ENCODE data around the gene FUNDC1. TPM values are rescaled to one million over a fixed set of nuclear protein-coding genes. Genes with fewer than 3 reads are reported as not detected.
A peak's percentile ranks its signal among the peaks of the same experiment; 100 is the strongest.
"Not testable (repeated sequence)": the region's sequence is repeated elsewhere in the genome, so short reads cannot be mapped to it uniquely, and the experiment has no call there.

The FUNDC1 gene, protein sequence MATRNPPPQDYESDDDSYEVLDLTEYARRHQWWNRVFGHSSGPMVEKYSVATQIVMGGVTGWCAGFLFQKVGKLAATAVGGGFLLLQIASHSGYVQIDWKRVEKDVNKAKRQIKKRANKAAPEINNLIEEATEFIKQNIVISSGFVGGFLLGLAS
- total RNA-seq, result 10 to 100 TPM; 12.0 to 12.5 TPM
- polyA plus RNA-seq, result 26.9 TPM

DNA sequence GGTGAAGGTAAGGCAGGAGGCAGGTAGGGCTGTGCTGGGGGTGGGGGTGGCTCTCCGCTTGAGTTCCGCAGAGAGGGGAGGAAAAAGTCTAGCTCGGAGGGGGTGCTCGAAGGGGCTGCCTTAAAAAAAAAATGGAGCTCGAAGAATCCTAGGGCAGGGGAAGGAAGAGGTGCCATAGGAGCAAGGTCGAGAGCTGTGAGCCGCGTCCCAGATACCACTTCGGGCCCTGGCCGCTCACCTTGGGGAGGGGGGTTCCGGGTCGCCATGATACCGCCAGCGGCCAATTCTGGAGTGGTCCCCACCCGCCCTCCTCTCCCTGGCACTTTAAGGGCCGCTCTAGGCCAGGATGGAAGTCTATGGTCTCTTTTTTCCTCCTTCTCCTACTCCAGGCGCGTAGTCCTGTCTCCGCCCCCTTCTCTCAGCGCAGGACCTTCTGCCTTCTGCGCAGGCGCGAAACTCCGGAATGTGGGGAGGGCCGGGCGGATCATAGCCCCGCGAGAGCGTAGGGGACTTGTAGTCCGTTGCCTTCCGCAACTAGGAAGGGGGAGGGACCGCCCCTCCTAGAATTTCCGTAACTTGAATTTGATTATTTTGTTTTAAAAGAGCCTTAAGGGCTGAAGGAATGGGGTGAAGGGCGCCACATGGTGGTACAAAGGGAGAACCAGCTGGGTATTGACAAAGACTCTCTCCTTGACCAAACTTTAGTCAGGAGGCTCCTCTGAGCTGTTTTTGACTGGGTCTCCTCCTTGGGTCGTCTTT, at the start of gene FUNDC1:
TSS of gene FUNDC1 (minus strand) at position 293 of the 759 bp plus-strand sequence. CDS start at position 266, 27 bp downstream.
- Mint-ChIP-seq H3K4me3 (peak within 1 kb of the TSS; percentile 90 to 98 (median 93)), H3K4me1 (peaks cover 30 to 45% (median 42%) of the 10 kb centered on the region in 3 donors), H3K27me3 (no peaks in the 10 kb centered on the region), H3K36me3 (peaks cover 0 to 21% (median 0%) of the 10 kb centered on the region in 3 donors), H3K27ac (peak within 1 kb of the TSS; percentile 73 to 98 (median 94)), H3K9me3 (no peaks in the 10 kb centered on the region)
- CTCF ChIA-PET, result interaction anchor here (1.3 kb wide), 1 partner anchor 176 kb away, joined by 3 read pairs; no protein-coding TSS in a partner anchor
- Histone ChIP-seq H3K27ac (ENCODE audit: low read depth, low read length) (peak within 1 kb of the TSS; percentile 66), H3K4me1 (ENCODE audit: insufficient read depth, low read length) (peaks cover 12% of the 10 kb centered on the region), H3K9me3 (ENCODE audit: low read length) (no peaks in the 10 kb centered on the region), H3K36me3 (ENCODE audit: insufficient read depth, low read length) (no peaks in the 10 kb centered on the region), H3K27me3 (ENCODE audit: insufficient read depth, low read length, poor library complexity, severe bottlenecking) (no peaks in the 10 kb centered on the region), H3K4me3 (ENCODE audit: low read length) (peak within 1 kb of the TSS; percentile 74)
- POLR2A ChIA-PET, result no interaction called here
- DNase-seq, result peak; percentile 80 to 93 (median 89)

DNA sequence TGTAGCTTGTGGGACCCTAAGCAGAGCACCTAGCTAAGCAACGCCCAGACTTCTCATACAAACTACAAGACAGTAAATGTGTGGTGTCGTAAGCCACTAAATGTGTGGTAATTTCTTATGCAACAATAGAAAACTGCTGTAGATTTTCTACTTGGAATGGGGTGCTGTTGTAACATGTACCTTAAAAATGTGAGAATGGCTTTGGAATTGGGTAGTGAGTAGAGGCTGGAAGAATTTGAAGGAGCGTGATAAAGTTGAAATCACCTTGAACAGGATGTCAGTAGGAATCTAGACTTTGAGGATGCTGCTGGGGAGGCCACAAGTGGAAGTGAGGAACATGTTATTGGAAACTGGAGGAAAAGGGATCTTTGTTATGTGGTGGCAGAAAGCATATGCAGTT, 43.2 kb upstream of the FUNDC1 start:
- CTCF ChIA-PET, result no interaction called here
- Mint-ChIP-seq H3K4me3 (no peak overlapping the region), H3K36me3 (no peaks in the 10 kb centered on the region), H3K4me1 (no peaks in the 10 kb centered on the region), H3K27me3 (peaks cover 0 to 2% of the 10 kb centered on the region in 2 donors), H3K9me3 (peaks cover 0 to 2% (median 0%) of the 10 kb centered on the region in 5 donors), H3K27ac (no peak overlapping the region)
- no peaks in the 10 kb centered on the region for H3K4me1 ChIP-seq (ENCODE audit: insufficient read depth, low read length)
- H3K36me3 ChIP-seq (ENCODE audit: insufficient read depth, low read length), result no peaks in the 10 kb centered on the region
- H3K27ac ChIP-seq (ENCODE audit: low read depth, low read length), result no peak overlapping the region
- H3K4me3 ChIP-seq (ENCODE audit: low read length), result no peak overlapping the region
- H3K27me3 ChIP-seq (ENCODE audit: insufficient read depth, low read length, poor library complexity, severe bottlenecking), result no peaks in the 10 kb centered on the region
- DNase-seq, result no peak
- POLR2A ChIA-PET, result no interaction called here
- no peaks in the 10 kb centered on the region for H3K9me3 ChIP-seq (ENCODE audit: low read length)

DNA sequence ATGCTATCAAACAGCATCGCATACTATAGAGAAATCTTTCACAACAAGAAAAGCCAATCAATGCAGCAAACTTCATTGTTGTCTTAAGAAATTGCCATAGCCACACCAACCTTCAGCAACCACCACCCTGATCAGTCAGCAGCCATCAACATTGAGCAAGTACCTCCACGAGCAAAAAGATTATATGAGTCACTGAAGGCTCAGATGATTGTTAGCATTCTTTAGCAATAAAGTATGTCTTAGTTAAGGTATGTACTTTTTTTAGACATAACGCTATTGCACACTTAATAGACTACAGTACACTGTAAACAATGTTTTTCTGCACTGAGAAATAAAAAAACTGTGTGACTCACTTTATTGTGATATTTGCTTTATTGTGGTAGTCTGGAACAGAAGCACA, 37.8 kb upstream of the FUNDC1 start:
- Mint-ChIP-seq H3K9me3 (peaks cover 0 to 2% (median 0%) of the 10 kb centered on the region in 5 donors), H3K4me1 (no peaks in the 10 kb centered on the region), H3K4me3 (no peak overlapping the region), H3K27me3 (peaks cover 0 to 5% of the 10 kb centered on the region in 2 donors), H3K36me3 (no peaks in the 10 kb centered on the region), H3K27ac (no peak overlapping the region)
- POLR2A ChIA-PET, result no interaction called here
- Histone ChIP-seq H3K27me3 (ENCODE audit: insufficient read depth, low read length, poor library complexity, severe bottlenecking) (no peaks in the 10 kb centered on the region), H3K36me3 (ENCODE audit: insufficient read depth, low read length) (no peaks in the 10 kb centered on the region), H3K9me3 (ENCODE audit: low read length) (no peaks in the 10 kb centered on the region), H3K4me3 (ENCODE audit: low read length) (no peak overlapping the region), H3K27ac (ENCODE audit: low read depth, low read length) (no peak overlapping the region), H3K4me1 (ENCODE audit: insufficient read depth, low read length) (no peaks in the 10 kb centered on the region)
- CTCF ChIA-PET, result no interaction called here
- no peak for DNase-seq

DNA sequence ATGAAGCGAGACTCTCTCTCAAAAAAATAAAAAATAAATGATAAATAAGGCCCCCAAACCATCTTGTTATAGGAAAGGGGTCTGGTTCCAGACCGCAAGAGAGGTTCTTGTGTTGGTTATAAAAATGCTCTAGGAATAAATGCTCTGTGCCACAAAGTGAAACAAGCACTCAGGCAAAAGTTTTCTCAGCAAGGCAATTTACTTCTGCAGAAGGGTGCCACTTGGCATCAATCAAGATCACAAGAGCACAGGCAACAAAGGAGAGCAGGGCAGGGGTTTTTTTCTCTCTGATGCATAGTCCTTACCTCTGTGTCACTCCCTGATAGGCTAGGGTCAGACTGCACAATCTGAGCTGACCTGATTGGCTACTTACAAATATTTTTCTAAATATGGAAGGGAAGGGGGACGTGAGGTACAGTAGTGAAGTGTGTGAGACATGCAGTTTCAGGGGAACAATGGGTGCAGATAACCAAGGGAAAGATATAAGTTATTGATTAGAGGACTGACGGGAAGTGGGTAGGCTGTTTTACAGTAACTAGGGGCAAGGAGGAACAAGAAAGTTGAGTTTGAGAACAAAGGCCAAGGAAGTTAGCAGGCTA, 29.8 kb upstream of the FUNDC1 start:
- Histone ChIP-seq H3K9me3 (ENCODE audit: low read length) (no peaks in the 10 kb centered on the region), H3K4me1 (ENCODE audit: insufficient read depth, low read length) (no peaks in the 10 kb centered on the region), H3K27ac (ENCODE audit: low read depth, low read length) (no peak overlapping the region), H3K4me3 (ENCODE audit: low read length) (no peak overlapping the region), H3K27me3 (ENCODE audit: insufficient read depth, low read length, poor library complexity, severe bottlenecking) (no peaks in the 10 kb centered on the region), H3K36me3 (ENCODE audit: insufficient read depth, low read length) (no peaks in the 10 kb centered on the region)
- H3K4me1 Mint-ChIP-seq, result no peaks in the 10 kb centered on the region
- CTCF ChIA-PET, result no interaction called here
- DNase-seq, result no peak
- peaks cover 0 to 8% (median 2%) of the 10 kb centered on the region in 3 donors for H3K36me3 Mint-ChIP-seq
- H3K4me3 Mint-ChIP-seq, result no peak overlapping the region
- peaks cover 6 to 20% (median 18%) of the 10 kb centered on the region in 5 donors for H3K9me3 Mint-ChIP-seq
- POLR2A ChIA-PET, result no interaction called here
- H3K27ac Mint-ChIP-seq, result no peak overlapping the region
- H3K27me3 Mint-ChIP-seq, result peaks cover 0 to 3% of the 10 kb centered on the region in 2 donors

DNA sequence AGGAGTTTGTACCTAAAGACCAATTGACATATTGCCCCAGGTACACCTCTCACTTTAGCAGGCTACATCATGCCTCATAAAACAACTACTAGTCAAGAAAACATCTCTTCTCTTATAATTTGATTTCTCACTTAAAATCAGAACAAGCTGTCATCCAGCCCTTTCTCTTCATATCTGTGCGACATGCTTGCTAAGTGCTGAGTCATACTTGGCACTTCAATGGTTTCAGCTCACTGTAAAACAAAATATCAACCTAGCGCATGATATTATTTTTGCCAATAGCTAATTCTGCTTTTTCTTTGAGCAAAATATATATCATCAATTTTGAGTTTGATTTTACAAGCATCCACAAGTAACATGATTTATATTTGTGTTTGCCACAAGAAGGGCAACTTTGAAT, 27.9 kb upstream of the FUNDC1 start:
- H3K27me3 ChIP-seq (ENCODE audit: insufficient read depth, low read length, poor library complexity, severe bottlenecking), result no peaks in the 10 kb centered on the region
- H3K36me3 ChIP-seq (ENCODE audit: insufficient read depth, low read length), result no peaks in the 10 kb centered on the region
- no peaks in the 10 kb centered on the region for H3K4me1 Mint-ChIP-seq
- peaks cover 0 to 8% (median 2%) of the 10 kb centered on the region in 3 donors for H3K36me3 Mint-ChIP-seq
- H3K27ac Mint-ChIP-seq, result no peak overlapping the region
- POLR2A ChIA-PET, result no interaction called here
- no peak for DNase-seq
- peaks cover 7 to 20% (median 18%) of the 10 kb centered on the region in 5 donors for H3K9me3 Mint-ChIP-seq
- H3K4me3 ChIP-seq (ENCODE audit: low read length), result no peak overlapping the region
- H3K4me3 Mint-ChIP-seq, result no peak overlapping the region
- no peaks in the 10 kb centered on the region for H3K4me1 ChIP-seq (ENCODE audit: insufficient read depth, low read length)
- H3K9me3 ChIP-seq (ENCODE audit: low read length), result no peaks in the 10 kb centered on the region
- CTCF ChIA-PET, result no interaction called here
- H3K27ac ChIP-seq (ENCODE audit: low read depth, low read length), result no peak overlapping the region
- peaks cover 0 to 7% of the 10 kb centered on the region in 2 donors for H3K27me3 Mint-ChIP-seq

DNA sequence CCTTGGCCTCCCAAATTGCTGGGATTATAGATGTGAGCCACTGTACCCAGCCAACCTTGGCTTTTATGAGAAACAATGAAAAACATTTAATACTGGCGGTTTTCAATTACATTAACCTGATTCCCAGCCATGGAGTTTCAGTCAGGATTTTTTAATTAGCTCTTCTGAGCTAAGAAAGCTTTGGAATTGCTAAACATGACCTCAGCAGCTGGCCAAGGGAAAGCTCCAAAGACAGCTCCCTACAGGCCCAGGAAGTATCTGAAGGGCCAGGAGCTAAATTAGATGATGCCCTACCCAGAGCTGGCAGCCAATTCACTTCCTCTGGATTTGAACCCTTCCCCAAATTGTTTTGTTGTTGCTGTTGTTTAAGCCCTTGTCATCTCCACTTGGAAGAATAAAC, 26.5 kb upstream of the FUNDC1 start:
- Mint-ChIP-seq H3K4me3 (no peak overlapping the region), H3K27ac (no peak overlapping the region), H3K4me1 (no peaks in the 10 kb centered on the region), H3K36me3 (peaks cover 0 to 4% (median 2%) of the 10 kb centered on the region in 3 donors), H3K27me3 (peaks cover 0 to 7% of the 10 kb centered on the region in 2 donors), H3K9me3 (peaks cover 7 to 19% (median 18%) of the 10 kb centered on the region in 5 donors)
- CTCF ChIA-PET, result no interaction called here
- POLR2A ChIA-PET, result no interaction called here
- H3K4me3 ChIP-seq (ENCODE audit: low read length), result no peak overlapping the region
- H3K27me3 ChIP-seq (ENCODE audit: insufficient read depth, low read length, poor library complexity, severe bottlenecking), result no peaks in the 10 kb centered on the region
- no peaks in the 10 kb centered on the region for H3K36me3 ChIP-seq (ENCODE audit: insufficient read depth, low read length)
- DNase-seq, result no peak
- H3K9me3 ChIP-seq (ENCODE audit: low read length), result no peaks in the 10 kb centered on the region
- no peak overlapping the region for H3K27ac ChIP-seq (ENCODE audit: low read depth, low read length)
- no peaks in the 10 kb centered on the region for H3K4me1 ChIP-seq (ENCODE audit: insufficient read depth, low read length)

DNA sequence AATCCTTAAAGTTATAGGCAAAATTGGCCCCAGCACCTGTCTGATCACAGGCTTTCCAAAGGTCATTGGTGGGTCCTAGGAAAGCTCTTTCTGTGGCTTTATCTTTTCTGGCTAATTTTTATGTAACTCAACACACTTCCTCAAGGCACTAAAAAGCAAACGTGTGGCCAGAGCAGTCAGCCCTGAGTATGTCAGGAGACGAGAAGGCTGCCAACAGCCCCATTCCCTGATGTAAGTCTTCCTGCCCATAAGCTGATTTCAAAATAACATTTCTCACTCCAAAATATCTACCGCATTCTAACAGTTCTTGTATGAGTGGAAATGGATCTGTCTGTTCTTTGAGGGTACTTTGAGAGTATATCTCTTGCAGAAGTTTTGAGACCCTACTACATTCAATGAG, 25.5 kb upstream of the FUNDC1 start:
- no peaks in the 10 kb centered on the region for H3K27me3 ChIP-seq (ENCODE audit: insufficient read depth, low read length, poor library complexity, severe bottlenecking)
- DNase-seq, result no peak
- CTCF ChIA-PET, result no interaction called here
- Mint-ChIP-seq H3K27ac (no peak overlapping the region), H3K27me3 (peaks cover 0 to 7% of the 10 kb centered on the region in 2 donors), H3K9me3 (peaks cover 7 to 13% (median 13%) of the 10 kb centered on the region in 5 donors), H3K36me3 (peaks cover 0 to 4% (median 2%) of the 10 kb centered on the region in 3 donors), H3K4me3 (no peak overlapping the region), H3K4me1 (no peaks in the 10 kb centered on the region)
- POLR2A ChIA-PET, result no interaction called here
- H3K9me3 ChIP-seq (ENCODE audit: low read length), result no peaks in the 10 kb centered on the region
- no peak overlapping the region for H3K27ac ChIP-seq (ENCODE audit: low read depth, low read length)
- H3K4me3 ChIP-seq (ENCODE audit: low read length), result no peak overlapping the region
- H3K36me3 ChIP-seq (ENCODE audit: insufficient read depth, low read length), result no peaks in the 10 kb centered on the region
- no peaks in the 10 kb centered on the region for H3K4me1 ChIP-seq (ENCODE audit: insufficient read depth, low read length)

DNA sequence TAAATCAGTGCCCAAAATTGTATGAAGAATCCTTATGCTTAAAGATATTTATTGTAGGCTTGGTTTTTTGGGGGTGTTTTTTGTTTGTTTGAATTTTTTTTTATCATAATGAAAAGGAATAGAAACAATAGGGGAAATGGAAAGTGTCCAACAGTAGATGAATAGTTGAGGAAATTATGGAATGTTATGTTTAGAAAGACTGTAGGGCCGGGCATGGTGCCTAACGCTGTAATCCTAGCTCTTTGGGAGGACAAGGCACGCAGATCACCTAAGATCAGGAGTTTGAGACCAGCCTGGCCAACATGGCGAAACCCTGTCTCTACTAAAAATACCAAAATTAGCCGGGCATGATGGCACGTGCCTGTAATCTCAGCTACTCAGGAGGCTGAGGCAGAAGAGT, 19.2 kb upstream of the FUNDC1 start:
- H3K4me1 ChIP-seq (ENCODE audit: insufficient read depth, low read length); POLR2A ChIA-PET; H3K36me3 Mint-ChIP-seq: not testable (repeated sequence)

More for the DNA sequence above, 19.2 kb upstream of the FUNDC1 start:
- H3K9me3 ChIP-seq (ENCODE audit: low read length); H3K27ac Mint-ChIP-seq; H3K9me3 Mint-ChIP-seq; H3K27ac ChIP-seq (ENCODE audit: low read depth, low read length); H3K36me3 ChIP-seq (ENCODE audit: insufficient read depth, low read length); H3K4me3 ChIP-seq (ENCODE audit: low read length); CTCF ChIA-PET; H3K4me3 Mint-ChIP-seq; DNase-seq; H3K27me3 ChIP-seq (ENCODE audit: insufficient read depth, low read length, poor library complexity, severe bottlenecking); H3K4me1 Mint-ChIP-seq: not testable (repeated sequence)
- H3K27me3 Mint-ChIP-seq, result peaks cover 0 to 12% of the 10 kb centered on the region in 2 donors
